DOHH2 (cell line): ENCODE data around the gene CLDN5.

Source experiments
- EZH2phosphoT487 ChIP-seq: fragments of 200-600 bp; sonication (generic); IDR thresholded peaks from 2 replicates; pipeline ENCODE4 v1.6.1; 2017; ENCODE audit warnings: borderline replicate concordance, mild to moderate bottlenecking, antibody characterized with exemption, low read length, moderate library complexity, mixed read lengths
- TF ChIP-seq, protein P1 (sequence below): fragments of 200-600 bp; sonication (generic); IDR thresholded peaks from one replicate; pipeline ENCODE4 v1.5.1; 2014; ENCODE audit warnings: antibody characterized with exemption, mild to moderate bottlenecking, low read depth, low read length; ENCODE audit not compliant: poor library complexity, severe bottlenecking

DNA sequence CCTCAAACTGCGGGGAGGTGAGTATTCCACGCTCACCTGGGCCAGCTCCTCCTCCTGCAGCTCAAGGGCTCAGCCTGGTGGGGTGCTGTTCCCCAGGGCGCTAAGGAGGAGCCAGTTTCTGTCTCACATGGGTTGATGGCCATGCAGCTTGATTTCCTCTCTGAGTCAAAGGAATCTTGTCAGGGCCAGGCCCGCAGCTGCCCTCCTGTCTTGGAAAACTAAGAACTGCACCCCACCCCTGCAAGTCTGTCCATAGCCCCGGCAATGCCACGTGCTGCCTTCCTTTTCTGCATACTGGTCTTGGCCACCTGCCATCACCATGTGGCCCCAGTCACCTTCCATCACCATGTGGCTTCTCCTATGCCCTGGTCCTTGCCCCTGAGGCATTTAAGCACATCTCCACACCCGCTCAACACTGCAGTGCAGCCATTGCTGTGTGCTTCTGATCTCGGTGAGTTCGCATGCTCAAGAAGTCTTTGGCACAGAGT is 35.2 kb upstream of the CLDN5 start:
- no peak for TF ChIP-seq EZH2phosphoT487
- TF ChIP-seq, protein P1, sequence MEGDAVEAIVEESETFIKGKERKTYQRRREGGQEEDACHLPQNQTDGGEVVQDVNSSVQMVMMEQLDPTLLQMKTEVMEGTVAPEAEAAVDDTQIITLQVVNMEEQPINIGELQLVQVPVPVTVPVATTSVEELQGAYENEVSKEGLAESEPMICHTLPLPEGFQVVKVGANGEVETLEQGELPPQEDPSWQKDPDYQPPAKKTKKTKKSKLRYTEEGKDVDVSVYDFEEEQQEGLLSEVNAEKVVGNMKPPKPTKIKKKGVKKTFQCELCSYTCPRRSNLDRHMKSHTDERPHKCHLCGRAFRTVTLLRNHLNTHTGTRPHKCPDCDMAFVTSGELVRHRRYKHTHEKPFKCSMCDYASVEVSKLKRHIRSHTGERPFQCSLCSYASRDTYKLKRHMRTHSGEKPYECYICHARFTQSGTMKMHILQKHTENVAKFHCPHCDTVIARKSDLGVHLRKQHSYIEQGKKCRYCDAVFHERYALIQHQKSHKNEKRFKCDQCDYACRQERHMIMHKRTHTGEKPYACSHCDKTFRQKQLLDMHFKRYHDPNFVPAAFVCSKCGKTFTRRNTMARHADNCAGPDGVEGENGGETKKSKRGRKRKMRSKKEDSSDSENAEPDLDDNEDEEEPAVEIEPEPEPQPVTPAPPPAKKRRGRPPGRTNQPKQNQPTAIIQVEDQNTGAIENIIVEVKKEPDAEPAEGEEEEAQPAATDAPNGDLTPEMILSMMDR = no peak
